ENCODE results near the gene CLDN10.

Gene CLDN10

DNA sequence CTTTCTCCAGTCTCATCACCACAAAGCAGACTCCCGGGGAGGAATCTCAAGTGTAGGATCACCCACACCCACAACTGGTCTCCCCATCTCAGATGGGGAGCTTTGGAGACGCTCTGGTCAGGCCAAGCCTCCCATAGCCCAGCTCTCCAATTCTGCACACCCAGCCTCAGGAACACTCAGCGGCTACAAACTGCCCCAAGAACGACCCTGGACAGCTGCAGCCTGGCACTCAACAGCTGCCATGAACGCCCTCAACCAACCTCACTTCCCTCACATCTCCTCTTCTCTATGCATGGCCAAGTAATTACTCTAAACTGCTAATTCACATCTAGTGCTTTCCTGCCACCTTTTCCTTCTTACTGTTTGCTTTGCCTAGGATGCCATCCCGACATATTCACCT lies 49.4 kb downstream of the CLDN10 start:
- CTCF ChIA-PET = no interaction called here
- TF ChIP-seq LEF1 (IDR thresholded peaks at IDR 0.05; ENCODE audit: borderline replicate concordance) = no peak
- no peak for TF ChIP-seq SP1 (IDR thresholded peaks at IDR 0.05)
- no peak for TF ChIP-seq CTBP1 (IDR thresholded peaks at IDR 0.05; ENCODE audit: borderline replicate concordance)
- no peak for TF ChIP-seq NFRKB (IDR thresholded peaks at IDR 0.05)
- TF ChIP-seq L3MBTL2 (conservative IDR thresholded peaks at IDR 0.05) = no peak
- TF ChIP-seq FOXM1 (IDR thresholded peaks at IDR 0.05; ENCODE audit: borderline replicate concordance) = no peak
- TF ChIP-seq TARDBP (IDR thresholded peaks at IDR 0.05) = no peak
- TF ChIP-seq SUZ12 (IDR thresholded peaks at IDR 0.05) = no peak
- no peak for TF ChIP-seq FOXA1 (IDR thresholded peaks at IDR 0.05)
- no peak for DNase-seq (ENCODE audit: extremely low spot score)
- POLR2A ChIA-PET = interaction anchor here (0.7 kb wide), 1 partner anchor 22 kb away, joined by 3 read pairs; no protein-coding TSS in a partner anchor

GRCh38 chr13:95603887-95604555 lies 51.5 kb downstream of the CLDN10 start:
- ChIA-PET POLR2A (no interaction called here), CTCF (no interaction called here)
- no peak for DNase-seq (ENCODE audit: extremely low spot score)
- TF ChIP-seq L3MBTL2 (conservative IDR thresholded peaks at IDR 0.05) (no peak), HDGF (IDR thresholded peaks at IDR 0.05; ENCODE audit: borderline replicate concordance) (no peak), CTBP1 (IDR thresholded peaks at IDR 0.05; ENCODE audit: borderline replicate concordance) (no peak), SP1 (IDR thresholded peaks at IDR 0.05) (no peak), SUZ12 (IDR thresholded peaks at IDR 0.05) (no peak), FOXK2 (IDR thresholded peaks at IDR 0.05) (no peak), ELF4 (IDR thresholded peaks at IDR 0.05) (no peak)
- TF ChIP-seq, protein P1, sequence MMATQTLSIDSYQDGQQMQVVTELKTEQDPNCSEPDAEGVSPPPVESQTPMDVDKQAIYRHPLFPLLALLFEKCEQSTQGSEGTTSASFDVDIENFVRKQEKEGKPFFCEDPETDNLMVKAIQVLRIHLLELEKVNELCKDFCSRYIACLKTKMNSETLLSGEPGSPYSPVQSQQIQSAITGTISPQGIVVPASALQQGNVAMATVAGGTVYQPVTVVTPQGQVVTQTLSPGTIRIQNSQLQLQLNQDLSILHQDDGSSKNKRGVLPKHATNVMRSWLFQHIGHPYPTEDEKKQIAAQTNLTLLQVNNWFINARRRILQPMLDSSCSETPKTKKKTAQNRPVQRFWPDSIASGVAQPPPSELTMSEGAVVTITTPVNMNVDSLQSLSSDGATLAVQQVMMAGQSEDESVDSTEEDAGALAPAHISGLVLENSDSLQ (IDR thresholded peaks at IDR 0.05) = no peak

- TF ChIP-seq FOXA1 (IDR thresholded peaks at IDR 0.05) (no peak), ZNF384 (IDR thresholded peaks at IDR 0.05) (no peak)
- no peak for DNase-seq (ENCODE audit: extremely low spot score)
- ChIA-PET CTCF (no interaction called here), POLR2A (no interaction called here)
Measured at GRCh38 chr13:95604556-95604915, 52.0 kb downstream of the CLDN10 start.

DNA sequence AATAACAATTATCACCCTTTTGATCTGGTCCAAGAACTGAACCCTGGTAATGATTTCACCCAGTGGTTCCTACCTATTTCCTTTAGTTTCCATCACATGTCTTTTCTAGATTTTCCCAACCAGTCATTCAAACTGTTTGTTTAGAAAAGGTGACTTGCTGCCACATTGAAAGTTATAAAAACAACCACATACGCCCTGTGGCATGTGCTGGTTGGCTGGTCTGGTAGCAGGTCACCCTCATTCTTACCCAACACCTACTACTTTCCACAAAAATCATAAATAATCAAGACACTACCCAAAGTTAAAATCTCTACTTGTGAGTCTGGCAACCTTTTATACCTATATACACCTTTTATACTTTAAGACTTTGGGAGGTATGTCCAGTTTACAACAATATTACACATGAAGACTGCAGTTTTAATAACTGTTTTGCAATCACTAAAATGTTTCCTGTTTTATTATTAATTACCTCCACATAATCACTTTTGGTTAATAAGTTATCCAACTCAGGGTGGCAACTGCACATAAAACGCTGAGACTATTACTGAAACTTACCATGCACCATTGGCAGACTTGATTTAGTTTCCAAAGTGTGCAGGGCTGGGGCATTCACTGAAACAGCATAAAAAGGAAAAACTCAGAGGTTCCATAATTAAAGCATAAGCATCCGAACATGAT lies 53.1 kb downstream of the CLDN10 start:
- TF ChIP-seq ZNF384 (IDR thresholded peaks at IDR 0.05) (no peak), HDGF (IDR thresholded peaks at IDR 0.05; ENCODE audit: borderline replicate concordance) (no peak), BHLHE40 (IDR thresholded peaks at IDR 0.05; ENCODE audit: borderline replicate concordance) (no peak), FOXM1 (IDR thresholded peaks at IDR 0.05; ENCODE audit: borderline replicate concordance) (no peak)
- CTCF ChIA-PET = no interaction called here
- POLR2A ChIA-PET = no interaction called here
- DNase-seq (ENCODE audit: extremely low spot score) = no peak

- POLR2A ChIA-PET = no interaction called here
- CTCF ChIA-PET = interaction anchor here (1.2 kb wide), 1 partner anchor 17 kb away, joined by 3 read pairs; no protein-coding TSS in a partner anchor
- TF ChIP-seq, protein P1 (IDR thresholded peaks at IDR 0.05) = no peak
- no peak for TF ChIP-seq ARNT (IDR thresholded peaks at IDR 0.05)
- TF ChIP-seq SP1 (IDR thresholded peaks at IDR 0.05) = no peak
- TF ChIP-seq ZNF384 (IDR thresholded peaks at IDR 0.05) = no peak
- TF ChIP-seq ELF4 (IDR thresholded peaks at IDR 0.05) = no peak
- TF ChIP-seq CTBP1 (IDR thresholded peaks at IDR 0.05; ENCODE audit: borderline replicate concordance) = no peak
- TF ChIP-seq TARDBP (IDR thresholded peaks at IDR 0.05) = no peak
- TF ChIP-seq HDGF (IDR thresholded peaks at IDR 0.05; ENCODE audit: borderline replicate concordance) = no peak
- TF ChIP-seq FOXK2 (IDR thresholded peaks at IDR 0.05) = no peak
- no peak for TF ChIP-seq L3MBTL2 (conservative IDR thresholded peaks at IDR 0.05)
- no peak for DNase-seq (ENCODE audit: extremely low spot score)
Measured at GRCh38 chr13:95607366-95607765, 54.8 kb downstream of the CLDN10 start.

- ChIA-PET CTCF (interaction anchor here (1.2 kb wide), 1 partner anchor 16 kb away, joined by 3 read pairs; no protein-coding TSS in a partner anchor), POLR2A (no interaction called here)
- TF ChIP-seq SUZ12 (IDR thresholded peaks at IDR 0.05) (no peak), ELF4 (IDR thresholded peaks at IDR 0.05) (no peak)
- DNase-seq (ENCODE audit: extremely low spot score) = no peak
Measured at GRCh38 chr13:95608640-95609323, 56.3 kb downstream of the CLDN10 start.

DNA sequence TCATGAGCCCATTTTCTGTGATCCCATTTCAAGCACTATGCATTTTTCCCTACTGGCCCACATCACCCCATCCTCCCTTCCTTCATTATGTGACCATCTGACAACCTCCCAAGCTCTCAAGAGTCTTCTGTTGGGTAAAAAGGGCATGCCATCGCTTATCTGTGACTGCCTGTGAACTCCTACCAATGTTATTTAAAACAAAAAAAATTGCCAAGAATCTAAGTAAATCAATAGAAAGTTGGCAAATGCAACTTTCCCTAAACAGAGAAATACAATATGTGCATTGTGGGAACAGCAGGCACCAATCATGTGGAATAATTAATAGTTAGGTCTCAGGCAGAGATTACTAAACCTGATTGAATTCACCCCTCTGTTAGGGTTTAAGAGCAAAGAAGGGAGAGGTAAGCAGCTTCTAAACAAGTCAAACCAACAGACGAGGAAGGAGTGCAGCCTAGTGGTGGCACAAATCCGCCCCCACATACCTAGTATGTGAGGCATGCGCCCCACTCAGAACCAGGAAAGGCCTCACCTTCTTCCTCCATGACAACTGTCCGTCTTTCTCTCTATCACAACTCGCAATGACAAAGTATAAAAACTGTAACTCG lies 62.2 kb downstream of the CLDN10 start:
- CTCF ChIA-PET = interaction anchor here (1.2 to 1.4 kb wide), 2 partner anchors 9 kb away, joined by 3 read pairs; no protein-coding TSS in a partner anchor
- POLR2A ChIA-PET = no interaction called here
- no peak for DNase-seq (ENCODE audit: extremely low spot score)
- no peak for TF ChIP-seq L3MBTL2 (conservative IDR thresholded peaks at IDR 0.05)
- TF ChIP-seq TARDBP (IDR thresholded peaks at IDR 0.05) = no peak
- no peak for TF ChIP-seq FOXK2 (IDR thresholded peaks at IDR 0.05)
- TF ChIP-seq ARNT (IDR thresholded peaks at IDR 0.05) = no peak
- TF ChIP-seq SUZ12 (IDR thresholded peaks at IDR 0.05) = no peak
- TF ChIP-seq BHLHE40 (IDR thresholded peaks at IDR 0.05; ENCODE audit: borderline replicate concordance) = no peak
- TF ChIP-seq FOXA1 (IDR thresholded peaks at IDR 0.05) = no peak

All from HEK293T (cell line).